ENCODE results near the gene CTPS2.
"Not testable (repeated sequence)": the region's sequence is repeated elsewhere in the genome, so short reads cannot be mapped to it uniquely, and the experiment has no call there.

The CTPS2 gene

GRCh38 chrX:16587836-16588235, 124.6 kb downstream of the CTPS2 start:
- DNase-seq (ENCODE audit: low read depth), result peak; percentile 35
- no peak overlapping the region for H3K4me3 ChIP-seq (ENCODE audit: control insufficient read depth, low read depth, low read length)
- TF ChIP-seq, protein P1, sequence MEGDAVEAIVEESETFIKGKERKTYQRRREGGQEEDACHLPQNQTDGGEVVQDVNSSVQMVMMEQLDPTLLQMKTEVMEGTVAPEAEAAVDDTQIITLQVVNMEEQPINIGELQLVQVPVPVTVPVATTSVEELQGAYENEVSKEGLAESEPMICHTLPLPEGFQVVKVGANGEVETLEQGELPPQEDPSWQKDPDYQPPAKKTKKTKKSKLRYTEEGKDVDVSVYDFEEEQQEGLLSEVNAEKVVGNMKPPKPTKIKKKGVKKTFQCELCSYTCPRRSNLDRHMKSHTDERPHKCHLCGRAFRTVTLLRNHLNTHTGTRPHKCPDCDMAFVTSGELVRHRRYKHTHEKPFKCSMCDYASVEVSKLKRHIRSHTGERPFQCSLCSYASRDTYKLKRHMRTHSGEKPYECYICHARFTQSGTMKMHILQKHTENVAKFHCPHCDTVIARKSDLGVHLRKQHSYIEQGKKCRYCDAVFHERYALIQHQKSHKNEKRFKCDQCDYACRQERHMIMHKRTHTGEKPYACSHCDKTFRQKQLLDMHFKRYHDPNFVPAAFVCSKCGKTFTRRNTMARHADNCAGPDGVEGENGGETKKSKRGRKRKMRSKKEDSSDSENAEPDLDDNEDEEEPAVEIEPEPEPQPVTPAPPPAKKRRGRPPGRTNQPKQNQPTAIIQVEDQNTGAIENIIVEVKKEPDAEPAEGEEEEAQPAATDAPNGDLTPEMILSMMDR (conservative IDR thresholded peaks at IDR 0.05; ENCODE audit: control insufficient read depth, insufficient read depth, low read depth, low read length), result no peak

DNA sequence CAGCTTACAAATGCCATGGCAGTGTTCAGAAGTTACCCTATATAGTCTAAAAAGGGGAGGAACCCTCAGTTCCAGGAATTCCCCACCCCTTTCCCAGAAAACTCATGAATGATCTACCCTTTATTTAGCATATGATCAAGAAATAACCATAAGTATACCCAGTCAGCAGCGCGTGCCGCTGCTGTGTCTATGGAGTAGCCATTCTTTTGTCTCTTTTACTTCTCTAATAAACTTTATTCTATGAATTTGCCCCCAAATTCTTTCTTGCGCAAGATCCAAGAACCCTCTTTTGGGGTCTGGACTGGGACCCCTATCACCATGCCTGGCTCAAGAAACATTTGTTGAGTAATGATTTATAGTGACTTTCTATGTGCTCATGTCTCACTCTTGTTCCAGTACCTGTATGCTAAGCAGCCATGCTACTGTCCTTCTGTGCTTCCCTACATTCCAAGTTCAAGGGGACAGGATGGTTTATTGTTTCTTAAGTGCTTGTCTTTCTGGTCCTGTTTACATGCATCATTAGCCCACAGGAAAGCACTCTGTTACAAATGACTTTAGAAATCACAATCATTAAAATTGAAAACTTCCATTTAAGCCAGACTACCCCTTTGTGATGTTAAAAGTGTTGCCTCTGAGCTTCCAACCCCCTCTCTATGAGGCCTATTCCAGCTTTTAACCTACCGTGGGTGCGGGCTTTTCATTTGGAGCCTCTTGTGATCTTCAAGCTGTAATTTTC, 125.9 kb downstream of the CTPS2 start:
- H3K4me3 ChIP-seq (ENCODE audit: control insufficient read depth, low read depth, low read length), result no peak overlapping the region
- TF ChIP-seq, protein P1 (conservative IDR thresholded peaks at IDR 0.05; ENCODE audit: control insufficient read depth, insufficient read depth, low read depth, low read length), result no peak
- DNase-seq (ENCODE audit: low read depth), result no peak

DNA sequence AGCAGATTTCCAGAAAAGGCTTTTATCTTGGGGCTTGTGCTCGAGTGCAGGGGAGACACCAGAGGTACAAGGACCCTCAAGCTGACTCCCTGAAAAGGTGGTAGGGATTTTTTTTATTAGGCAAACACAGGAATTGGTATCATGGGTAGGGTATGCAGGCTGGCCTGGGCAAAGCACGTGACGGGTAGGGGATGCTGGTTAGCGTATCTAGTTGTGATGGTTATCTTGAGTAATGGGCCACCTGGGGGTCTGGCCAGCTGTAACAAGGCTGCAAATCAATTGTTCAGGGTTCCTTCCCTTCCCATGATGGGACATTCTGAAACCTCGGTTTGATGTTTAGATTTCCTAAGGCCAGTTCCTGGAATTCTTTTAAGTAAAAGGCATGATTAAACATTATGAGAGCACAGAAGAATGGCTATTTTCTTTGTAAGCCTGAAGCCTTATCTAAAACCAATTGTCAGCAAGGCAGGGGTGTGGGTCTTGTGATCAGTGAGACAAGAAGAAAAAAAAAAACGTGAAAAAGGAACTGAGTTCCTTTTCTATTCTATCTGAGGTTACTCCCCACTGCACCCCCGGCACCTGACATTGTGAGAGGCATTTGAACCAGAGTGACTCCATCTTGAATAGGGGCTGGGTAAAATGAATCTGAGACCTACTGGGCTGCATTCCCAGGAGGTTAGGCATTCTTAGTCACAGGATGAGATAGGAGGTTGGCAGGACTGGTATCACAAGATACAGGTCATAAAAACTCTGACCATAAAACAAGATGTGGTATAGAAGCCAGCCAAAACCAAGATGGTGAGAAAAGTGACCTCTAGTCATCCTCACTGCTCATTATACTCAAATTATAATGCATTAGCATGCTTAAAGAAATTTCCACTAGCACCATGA, 126.7 kb downstream of the CTPS2 start:
- H3K4me3 ChIP-seq (ENCODE audit: control insufficient read depth, low read depth, low read length), result no peak overlapping the region
- TF ChIP-seq, protein P1 (conservative IDR thresholded peaks at IDR 0.05; ENCODE audit: control insufficient read depth, insufficient read depth, low read depth, low read length), result no peak
- DNase-seq (ENCODE audit: low read depth), result no peak

DNA sequence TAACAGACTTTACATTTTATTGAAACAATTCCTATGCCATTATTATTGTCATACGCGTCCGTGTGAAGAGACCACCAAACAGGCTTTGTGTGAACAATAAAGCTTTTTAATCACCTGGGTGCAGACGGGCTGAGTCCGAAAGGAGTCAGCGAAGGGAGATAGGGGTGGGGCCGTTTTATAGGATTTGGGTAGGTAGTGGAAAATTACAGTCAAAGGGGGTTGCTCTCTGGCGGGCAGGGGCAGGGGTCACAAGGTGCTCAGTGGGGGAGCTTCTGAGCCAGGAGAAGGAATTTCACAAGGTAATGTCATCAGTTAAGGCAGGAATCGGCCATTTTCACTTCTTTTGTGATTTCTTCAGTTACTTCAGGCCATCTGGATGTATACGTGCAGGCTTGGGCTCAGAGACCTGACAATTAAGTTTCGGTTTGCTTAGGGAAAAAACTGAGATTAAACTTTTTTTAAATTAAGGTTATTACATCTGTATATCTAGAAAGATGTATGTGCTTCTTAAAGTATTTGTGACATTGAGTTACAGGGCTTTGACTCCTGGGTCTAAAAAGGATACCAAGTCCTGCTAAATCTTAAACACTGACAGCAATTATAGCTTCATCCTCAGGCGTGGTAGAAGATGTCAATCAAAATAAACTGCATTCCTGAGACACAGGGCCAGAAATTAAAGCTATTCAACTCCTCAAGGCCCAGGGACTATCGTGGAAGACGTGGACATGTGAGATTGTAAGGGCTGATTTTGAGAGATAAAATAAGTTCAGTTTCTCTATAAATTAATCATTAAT, 132.3 kb downstream of the CTPS2 start:
- DNase-seq (ENCODE audit: low read depth); H3K4me3 ChIP-seq (ENCODE audit: control insufficient read depth, low read depth, low read length): not testable (repeated sequence)

DNA sequence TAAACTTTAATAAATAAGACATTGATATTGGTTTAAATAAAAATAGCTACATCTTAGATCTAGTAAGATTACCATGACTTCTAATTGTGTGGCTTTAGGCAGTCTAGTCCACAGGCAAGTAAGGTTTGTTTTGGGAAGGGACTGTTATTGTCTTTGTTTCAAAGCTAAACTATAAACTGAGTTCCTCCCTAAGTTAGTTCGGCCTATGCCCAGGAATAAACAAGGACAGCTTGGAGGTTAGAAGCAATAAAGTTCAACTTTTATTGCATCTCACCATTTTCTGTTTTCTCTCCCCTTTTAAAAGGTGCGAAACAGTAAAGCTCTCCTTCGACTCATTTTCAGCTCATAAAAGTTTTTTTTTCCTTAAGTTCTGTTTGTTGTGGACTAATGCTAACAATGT, 133.0 kb downstream of the CTPS2 start:
- DNase-seq (ENCODE audit: low read depth), result no peak
- TF ChIP-seq, protein P1 (conservative IDR thresholded peaks at IDR 0.05; ENCODE audit: control insufficient read depth, insufficient read depth, low read depth, low read length), result no peak
- no peak overlapping the region for H3K4me3 ChIP-seq (ENCODE audit: control insufficient read depth, low read depth, low read length)

DNA sequence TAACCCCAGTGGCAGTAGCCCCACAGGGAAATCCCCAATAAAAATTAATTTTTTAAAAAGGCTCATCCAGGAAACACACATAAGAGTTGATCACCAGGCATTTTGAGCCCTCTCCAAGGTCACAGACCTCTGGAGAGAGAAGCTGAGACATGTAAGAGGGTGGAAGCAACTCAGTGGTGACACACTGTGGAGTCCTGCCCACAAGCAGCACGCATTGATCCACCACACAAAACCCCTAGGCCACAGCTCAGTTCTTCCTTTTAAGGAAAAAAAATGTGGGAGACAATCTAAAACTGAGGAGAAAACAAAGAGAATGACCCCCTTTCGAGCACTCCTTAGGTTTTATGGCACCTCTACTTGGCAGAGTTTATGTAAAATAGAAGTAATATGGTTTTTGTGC, 134.3 kb downstream of the CTPS2 start:
- TF ChIP-seq, protein P1 (conservative IDR thresholded peaks at IDR 0.05; ENCODE audit: control insufficient read depth, insufficient read depth, low read depth, low read length), result no peak
- peak; percentile 74 for DNase-seq (ENCODE audit: low read depth)

More for the DNA sequence above, 134.3 kb downstream of the CTPS2 start:
- H3K4me3 ChIP-seq (ENCODE audit: control insufficient read depth, low read depth, low read length), result no peak overlapping the region
